ENCODE results near the gene ABO. TPM values are rescaled to one million over a fixed set of nuclear protein-coding genes. Genes with fewer than 3 reads are reported as not detected.

ABO gene
- total and polyA plus RNA-seq, 2 donors (not counting 3 experiments of a cell fraction or from before 2014, with no cell fraction given) = not detected

GRCh38 chr9:133235549-133236222 lies 39.3 kb downstream of the ABO start:
- Histone ChIP-seq H3K9me1 (replicated peaks; ENCODE audit: control insufficient read depth, extremely low read depth, insufficient read depth, low read length) (no peaks in the 10 kb centered on the region), H3K36me3 (ENCODE audit: control insufficient read depth in 2 of 2, extremely low read depth in 1 of 2, insufficient read depth in 2 of 2, low read length in 2 of 2) (no peaks in the 10 kb centered on the region), H3K27me3 (ENCODE audit: control insufficient read depth in 2 of 2, insufficient read depth in 2 of 2, low read length in 2 of 2) (no peaks in the 10 kb centered on the region), H4K20me1 (replicated peaks; ENCODE audit: control insufficient read depth, extremely low read depth, insufficient read depth, low read length) (no peaks in the 10 kb centered on the region), H3K9me3 (replicated peaks; ENCODE audit: control insufficient read depth, insufficient read depth, low read length) (no peaks in the 10 kb centered on the region), H3K4me1 (ENCODE audit: control insufficient read depth, extremely low read depth, insufficient read depth, low read length) (peaks cover 19% of the 10 kb centered on the region), H3K4me2 (ENCODE audit: insufficient read depth, low read length) (no peak overlapping the region), H3K79me2 (ENCODE audit: control insufficient read depth, insufficient read depth, low read length) (no peaks in the 10 kb centered on the region), H3K9ac (replicated peaks; ENCODE audit: extremely low read depth, insufficient read depth, low read length) (no peak overlapping the region), H2AFZ (ENCODE audit: low read depth, low read length) (no peak overlapping the region), H3K4me3 (replicated peaks in 1 of 3; ENCODE audit: insufficient read depth in 1 of 3, low read depth in 1 of 3, low read length in 3 of 3) (no peak overlapping the region), H3K27ac (ENCODE audit: insufficient read depth, low read depth, low read length) (no peak overlapping the region)
- ChIA-PET POLR2A (no interaction called here), CTCF (interaction anchor here (2.0 kb wide), 1 partner anchor 50 kb away, joined by 7 read pairs; no protein-coding TSS in a partner anchor)
- intact Hi-C loops (cut with micrococcal nuclease) = no loop called here
- DNase-seq (ENCODE audit: low read depth, low spot score) = no peak
- BruUV-seq (replicated peaks) = no TSS peak
- peak; percentile 67 for FAIRE-seq
- TF ChIP-seq POLR2AphosphoS5 (IDR thresholded peaks at IDR 0.05; ENCODE audit: insufficient read depth, low read depth, low read length) (no peak), MYC (IDR thresholded peaks at IDR 0.05; ENCODE audit: low read depth, low read length) (no peak), GATA2 (IDR thresholded peaks at IDR 0.05; ENCODE audit: insufficient read depth, insufficient read length, low read depth, low read length) (no peak), MAX (IDR thresholded peaks at IDR 0.05; ENCODE audit: insufficient read depth, insufficient read length) (no peak), FOS (IDR thresholded peaks at IDR 0.05; ENCODE audit: borderline replicate concordance, insufficient read depth, low read length) (no peak), POLR2A (IDR thresholded peaks at IDR 0.05; ENCODE audit: low read depth, low read length) (no peak), CTCF (IDR thresholded peaks at IDR 0.05; ENCODE audit: extremely low read depth in 1 of 2, insufficient read depth in 1 of 2, low read depth in 1 of 2, low read length in 2 of 2) (no peak), JUN (IDR thresholded peaks at IDR 0.05; ENCODE audit: borderline replicate concordance, insufficient read depth, insufficient read length, low read depth) (no peak), EZH2 (IDR thresholded peaks at IDR 0.05; ENCODE audit: borderline replicate concordance, low read depth, low read length, severe bottlenecking) (no peak)
- dilution Hi-C loops (cut with MboI; ENCODE audit: extremely low pct_ligation_motif_present, low sequenced_read_pairs) = no loop called here

Data from endothelial cell of umbilical vein (primary cell).